HG03521 (cell line): ENCODE measurements around the gene INTS7.

Source experiments
- ATAC-seq: cut with Tn5 transposase; IDR thresholded peaks from one replicate; pipeline ENCODE4 v1.9.1; 2021; ENCODE audit warnings: mild to moderate bottlenecking, moderate library complexity; ENCODE audit not compliant: unreplicated experiment

INTS7 gene

DNA sequence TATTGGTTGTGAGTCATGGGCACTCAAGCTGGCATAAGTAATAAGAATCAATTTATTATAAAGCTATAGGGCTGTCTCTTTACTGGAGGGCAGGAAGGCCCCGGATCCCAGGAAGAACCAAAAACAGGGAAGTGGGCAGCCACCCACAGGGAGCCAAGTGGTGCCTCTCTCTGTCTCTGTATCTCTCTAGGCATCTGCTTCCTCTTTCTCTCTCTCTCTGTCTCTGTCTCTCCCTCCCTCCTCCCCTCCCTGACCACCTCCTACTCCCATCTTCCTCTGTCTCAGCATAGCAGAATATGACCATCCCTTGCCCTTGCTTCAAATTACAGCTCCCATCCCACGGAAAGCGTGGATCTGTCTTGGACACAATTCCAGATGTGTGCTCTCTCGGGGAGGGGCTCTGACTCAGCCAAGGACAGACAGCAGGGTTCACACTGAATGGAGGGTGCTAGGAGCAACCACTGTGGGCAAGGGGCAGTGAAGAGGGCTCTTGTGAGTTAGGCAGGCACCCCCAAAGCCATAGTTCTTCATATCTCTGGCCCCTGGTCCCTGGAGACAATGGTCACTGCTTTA, 124.4 kb downstream of the INTS7 start:
- ATAC-seq = no peak

DNA sequence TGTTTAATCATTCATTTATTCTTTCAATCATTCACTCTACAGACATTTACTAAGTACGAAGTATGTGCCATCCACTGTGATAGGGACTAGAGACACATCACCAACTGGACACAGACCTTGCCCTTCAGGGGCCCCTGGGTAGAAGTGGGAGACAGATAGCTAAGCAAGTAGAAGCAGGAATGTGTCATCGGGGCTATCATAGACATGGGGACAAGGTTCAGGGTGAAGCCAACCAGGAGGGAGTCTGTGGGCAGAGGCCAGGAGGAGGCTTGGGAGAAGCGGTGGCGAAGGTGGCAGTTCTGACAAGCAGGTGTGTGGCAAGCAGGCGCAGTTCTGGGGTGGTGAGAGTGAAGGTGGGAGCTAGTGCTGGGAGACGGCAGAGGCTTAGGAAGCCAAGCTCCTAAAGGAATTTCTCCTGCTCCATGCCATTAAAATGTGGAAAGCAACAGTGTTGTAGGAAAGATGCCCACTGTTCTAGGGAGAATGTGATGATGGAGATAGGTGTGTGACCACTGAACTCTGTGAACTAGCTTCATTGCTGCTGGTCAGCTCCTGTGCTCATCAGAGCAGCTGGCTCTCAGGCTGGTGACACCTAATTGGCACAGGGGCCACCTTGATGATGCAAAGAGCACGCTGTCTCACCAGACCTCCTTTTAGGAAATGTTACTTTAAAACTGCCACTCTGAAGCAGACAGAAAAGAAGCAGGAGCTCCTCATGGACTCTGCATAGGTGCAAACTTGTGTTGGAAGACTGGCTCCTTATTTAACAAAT, 125.1 kb downstream of the INTS7 start:
- ATAC-seq = no peak

DNA sequence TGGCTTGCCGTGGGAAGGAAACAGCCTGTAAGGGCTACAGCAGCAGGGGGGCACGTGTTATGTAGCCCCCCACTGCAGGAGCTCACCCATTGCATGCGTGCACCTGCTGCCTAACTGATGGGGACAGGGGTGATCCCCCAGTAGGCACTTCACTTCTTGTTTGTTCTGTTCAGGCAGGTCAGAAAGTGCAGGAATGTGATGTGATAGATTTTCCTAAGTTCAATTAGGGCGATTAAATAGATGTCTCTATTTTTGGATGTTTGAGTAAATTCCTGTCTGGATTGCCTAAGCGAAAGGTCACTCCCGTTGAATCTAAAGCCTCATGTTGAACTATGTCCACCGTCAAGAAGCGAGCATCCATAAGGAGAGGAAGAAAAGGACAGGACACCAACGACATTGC, 126.0 kb downstream of the INTS7 start:
- ATAC-seq = no peak

DNA sequence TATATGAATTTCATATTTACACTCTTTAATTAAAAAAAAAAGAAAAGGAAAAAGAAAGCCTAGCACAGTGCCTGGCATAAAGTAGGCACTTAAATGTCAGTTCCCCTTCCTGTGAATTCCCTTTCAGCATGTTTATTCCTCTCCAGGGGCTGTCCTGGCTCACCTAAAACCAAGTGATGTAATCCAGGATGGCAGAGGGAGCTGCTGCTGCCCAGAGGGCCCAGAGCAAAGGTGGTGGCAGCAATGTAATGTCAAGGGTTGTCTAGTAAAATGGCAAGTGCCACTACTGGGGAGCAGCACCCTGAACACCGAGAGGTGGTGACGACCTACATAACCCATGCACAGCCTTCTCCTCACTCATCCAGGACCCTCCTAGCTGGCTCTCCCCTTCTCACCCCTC, 126.4 kb downstream of the INTS7 start:
- no peak for ATAC-seq

DNA sequence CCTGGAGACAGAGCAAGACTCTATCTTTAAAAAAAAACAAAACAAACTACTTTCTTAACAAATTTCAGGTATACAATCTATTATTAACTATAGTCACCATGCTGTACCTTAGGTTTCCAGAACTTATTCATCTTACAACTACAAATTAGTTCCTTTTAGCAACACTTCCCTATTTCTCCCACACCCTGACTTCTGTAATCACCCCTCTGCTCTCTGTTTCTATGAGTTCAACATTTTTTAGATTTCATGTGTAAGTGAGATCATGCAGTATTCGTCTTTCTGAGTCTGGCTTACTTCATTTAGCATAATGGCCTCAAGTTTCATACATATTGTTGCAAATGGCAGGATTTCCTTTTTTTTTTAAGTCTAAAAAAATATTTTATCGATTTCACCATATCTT, 126.9 kb downstream of the INTS7 start:
- ATAC-seq = no peak

DNA sequence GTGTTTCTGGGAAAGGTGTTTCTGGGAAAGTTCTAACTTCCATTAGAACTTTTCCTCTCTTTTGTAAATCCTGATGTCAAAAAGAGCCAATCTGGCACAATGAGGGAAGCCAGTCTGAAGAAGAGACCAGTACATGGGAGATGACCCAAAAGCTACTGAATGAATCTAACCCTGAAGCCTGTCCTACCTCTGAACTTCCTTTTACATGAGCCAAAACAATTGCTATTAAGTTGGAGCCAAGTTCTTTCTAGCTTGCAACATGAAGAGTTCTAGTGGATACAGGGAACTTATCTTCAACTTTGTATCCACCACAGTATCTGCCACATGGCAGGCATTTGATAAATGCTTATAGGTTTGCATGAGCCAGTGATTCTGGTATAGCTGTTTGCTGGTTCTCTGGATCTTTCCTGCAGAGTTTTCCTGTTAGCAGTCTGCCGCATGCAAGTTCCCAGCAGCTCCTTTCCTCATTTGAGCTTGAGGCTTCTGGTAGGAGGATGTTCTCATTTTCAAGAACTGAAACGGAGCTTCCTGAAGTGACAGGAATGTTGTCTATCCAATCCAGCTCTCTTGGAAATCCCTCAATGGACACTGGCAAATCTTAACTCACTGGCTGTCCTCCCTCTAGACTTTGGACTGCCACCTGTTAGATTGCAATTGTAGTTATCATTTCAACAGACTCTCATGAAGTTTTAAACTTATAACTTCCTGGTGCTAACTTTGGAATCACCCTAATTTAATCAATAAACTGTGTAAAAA, 131.7 kb downstream of the INTS7 start:
- ATAC-seq = no peak

DNA sequence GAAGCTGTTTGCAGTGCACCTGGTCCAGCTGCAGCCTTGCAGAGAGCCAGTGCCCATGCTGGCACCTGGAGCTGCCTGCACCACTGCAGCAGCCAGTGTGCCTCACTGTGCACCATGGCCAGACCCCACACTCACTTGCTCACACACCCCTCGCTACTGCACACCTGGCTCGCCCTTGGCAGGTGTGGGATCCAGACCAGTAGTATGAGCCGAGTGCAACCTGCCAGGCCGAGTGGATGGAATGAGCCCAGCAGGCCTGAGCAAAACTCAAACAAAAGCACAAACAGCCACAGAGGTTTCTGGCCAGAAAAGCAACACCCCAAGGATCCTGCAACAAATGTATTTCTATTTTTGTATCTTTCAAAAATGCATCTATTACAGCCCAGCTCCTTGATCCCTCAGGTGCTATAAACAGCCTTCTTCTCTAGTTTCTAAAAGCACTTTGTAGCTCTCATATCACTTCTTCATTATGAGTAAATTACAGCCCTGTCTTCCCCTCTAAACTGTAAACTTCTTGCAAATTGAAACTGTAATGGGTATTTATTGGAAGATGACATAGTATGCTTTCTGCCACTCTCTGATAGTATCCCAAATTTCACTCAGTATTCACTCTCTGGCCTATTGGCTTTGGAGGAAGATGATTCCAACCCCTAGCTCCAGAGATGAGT, 132.6 kb downstream of the INTS7 start:
- no peak for ATAC-seq

DNA sequence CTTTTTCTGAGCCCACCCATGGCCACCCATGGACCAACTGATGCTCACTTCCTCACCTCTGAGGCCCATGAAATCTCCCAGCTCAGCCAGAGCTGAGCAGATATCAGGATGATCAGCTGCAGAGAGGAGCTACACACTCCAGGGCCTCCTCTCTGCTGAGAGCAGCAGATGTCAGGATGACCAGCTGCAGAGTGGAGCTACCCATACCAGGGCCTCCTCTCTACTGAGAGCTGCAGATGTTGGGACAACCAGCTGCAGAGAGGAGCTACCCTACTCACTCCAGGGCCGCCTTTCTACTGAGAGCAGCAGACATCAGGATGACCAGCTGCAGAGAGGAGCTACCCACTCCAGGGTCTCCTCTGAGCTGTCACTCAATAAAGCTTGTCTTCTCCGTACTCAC, 133.4 kb downstream of the INTS7 start:
- no peak for ATAC-seq

DNA sequence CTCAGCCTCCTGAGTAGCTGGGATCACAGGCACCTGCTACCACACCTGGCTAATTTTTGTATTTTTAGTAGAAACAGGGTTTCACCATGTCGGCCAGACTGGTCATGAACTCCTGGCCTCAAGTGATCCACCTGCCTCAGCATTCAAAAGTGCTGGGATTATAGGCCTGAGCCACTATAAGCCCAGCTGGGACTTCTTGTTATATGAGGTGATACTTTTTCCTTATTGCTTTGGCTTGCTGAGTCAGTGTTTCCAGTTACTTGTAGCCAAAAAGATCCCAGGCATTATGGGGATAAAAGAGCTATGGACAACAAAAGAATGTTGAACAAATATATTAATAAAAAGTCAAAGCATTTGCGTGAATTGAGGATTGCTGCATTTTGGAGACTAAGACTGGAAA, 134.9 kb downstream of the INTS7 start:
- ATAC-seq = no peak

DNA sequence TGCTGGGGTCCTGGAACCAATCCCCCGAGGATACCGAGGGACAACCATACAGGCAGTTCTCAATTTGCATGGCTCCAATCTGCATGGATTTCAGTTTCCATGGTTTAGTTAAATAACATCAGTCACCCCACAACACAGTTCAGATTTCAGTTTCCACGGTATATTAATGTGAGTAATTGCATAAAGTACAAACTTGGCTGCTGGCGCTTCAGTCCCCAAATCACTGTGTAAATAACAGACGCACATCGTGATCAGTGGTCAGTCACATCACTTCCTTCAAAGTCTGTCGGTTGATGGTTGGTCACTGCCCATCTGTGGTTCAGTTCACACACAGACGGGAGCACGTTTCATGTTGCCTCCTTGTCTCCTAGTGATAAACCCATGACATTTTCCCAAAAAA, 138.4 kb downstream of the INTS7 start:
- no peak for ATAC-seq

DNA sequence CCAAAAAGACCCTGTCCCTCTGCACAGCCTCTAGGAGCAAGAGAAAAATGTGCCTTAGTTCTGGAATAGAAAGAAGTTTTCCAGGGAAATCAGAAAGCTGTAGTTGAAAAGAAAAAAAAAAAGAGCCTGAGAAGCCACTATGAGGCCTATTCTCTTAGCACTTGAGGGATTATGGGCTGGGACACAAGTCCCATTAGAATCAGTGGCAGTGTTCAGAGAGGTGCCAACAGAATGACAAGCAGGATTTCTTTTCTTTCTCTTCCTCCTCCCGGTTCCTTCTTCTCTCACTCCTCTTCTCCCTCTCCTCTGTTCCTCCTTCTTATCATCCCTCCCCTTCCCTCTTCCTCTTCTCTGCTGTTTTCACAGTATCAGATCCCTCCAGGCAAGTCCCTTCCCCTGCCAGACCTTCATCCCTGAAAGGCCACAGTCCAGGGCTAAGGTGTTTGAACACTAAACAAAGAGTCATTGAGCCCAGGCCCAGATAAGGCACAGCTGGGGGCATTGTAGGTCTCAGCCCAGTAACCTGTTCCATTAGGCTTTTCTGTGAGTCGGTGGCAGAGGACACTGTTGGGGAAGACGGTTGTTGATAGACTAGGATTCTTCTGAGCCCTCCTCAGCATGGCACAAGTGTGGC, 140.1 kb downstream of the INTS7 start:
- no peak for ATAC-seq

DNA sequence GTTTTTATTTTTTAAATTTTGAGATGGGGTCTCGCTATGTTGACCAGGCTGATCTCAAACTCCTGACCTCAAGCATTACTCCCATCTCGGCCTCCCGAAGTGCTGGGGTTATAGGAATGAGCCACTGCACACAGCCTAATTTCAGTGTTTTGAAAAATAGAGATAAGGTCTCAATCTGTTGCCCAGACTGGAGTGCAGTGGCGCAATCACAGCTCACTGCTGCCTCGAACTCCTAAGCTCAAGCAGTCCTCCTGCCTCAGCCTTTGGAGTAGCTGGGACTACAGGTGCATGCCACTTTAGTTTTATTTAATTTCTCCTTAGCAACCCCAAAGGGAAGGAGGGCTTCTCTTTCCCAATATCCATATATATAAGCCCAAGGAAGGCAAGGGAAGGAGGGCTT, 141.0 kb downstream of the INTS7 start:
- ATAC-seq = no peak

DNA sequence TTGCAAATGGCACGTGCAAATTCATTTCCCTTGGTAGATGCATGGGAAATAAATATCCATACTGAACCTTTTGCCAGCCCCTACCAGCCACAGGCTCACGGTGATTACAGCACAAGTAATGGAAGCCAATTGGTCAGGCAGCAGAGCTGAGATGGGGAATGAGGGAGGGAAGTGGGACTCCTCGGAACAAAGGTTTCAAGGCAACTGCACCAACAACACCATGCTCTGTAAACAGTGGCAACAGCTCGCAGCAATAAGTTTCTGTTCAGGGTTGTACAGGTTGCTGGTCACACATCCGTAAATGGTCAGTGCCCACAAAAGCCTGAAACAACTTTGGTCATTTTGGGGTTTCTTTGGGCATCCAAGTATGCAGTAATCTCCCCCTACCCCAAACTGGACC, 142.1 kb downstream of the INTS7 start:
- ATAC-seq = no peak

DNA sequence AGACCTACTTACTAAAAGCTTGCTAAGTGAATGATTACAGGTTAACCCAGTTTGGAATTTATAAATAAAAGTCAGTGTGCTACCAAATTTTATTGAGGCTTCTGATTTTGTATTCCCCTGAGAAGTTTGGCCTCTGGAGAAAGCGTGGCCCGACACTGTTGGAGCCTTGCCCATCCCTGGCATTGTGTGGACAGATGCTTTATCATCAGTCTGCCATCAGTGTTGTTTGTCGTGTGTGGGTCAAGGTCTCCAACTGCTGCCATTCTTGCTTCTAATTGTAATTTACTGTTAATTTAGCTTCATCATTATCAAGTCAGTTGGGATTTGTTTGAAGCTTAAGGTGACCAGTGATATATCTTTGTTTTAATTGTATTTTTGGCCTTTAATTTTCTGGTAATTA, 142.8 kb downstream of the INTS7 start:
- ATAC-seq = no peak

DNA sequence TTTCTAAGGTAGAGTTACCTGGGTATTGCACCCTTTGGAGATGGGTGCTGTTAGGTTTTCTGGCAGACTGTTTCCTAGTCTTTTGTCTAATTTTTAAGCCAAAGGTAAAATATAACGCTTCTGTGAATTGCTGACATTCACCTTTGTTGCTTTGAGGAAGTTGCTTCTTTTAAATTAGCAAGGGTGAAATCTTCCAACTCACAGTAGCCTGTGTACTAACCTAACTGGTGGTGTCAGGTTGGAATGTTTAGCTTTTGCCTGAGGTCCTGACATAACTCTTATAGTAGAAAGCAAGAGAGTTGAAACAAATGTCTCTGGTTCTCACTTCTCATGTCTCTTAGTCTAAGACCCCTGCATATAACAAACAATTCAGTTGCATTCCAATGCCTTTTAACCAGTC, 143.6 kb downstream of the INTS7 start:
- no peak for ATAC-seq
